ENCODE data around the gene METTL16.

- TF ChIP-seq CTCF (IDR thresholded peaks at IDR 0.05) (no peak), POLR2A (IDR thresholded peaks at IDR 0.05) (no peak), POLR2AphosphoS5 (IDR thresholded peaks at IDR 0.05) (no peak)
Observed at GRCh38 chr17:2456475-2456874, 55.2 kb downstream of the METTL16 start.

Data from prostate gland (tissue), 2 donors.